ENCODE results near the gene ELOVL7. TPM values are rescaled to one million over a fixed set of nuclear protein-coding genes. Genes with fewer than 3 reads are reported as not detected.
"Not testable (repeated sequence)": the region's sequence is repeated elsewhere in the genome, so short reads cannot be mapped to it uniquely, and the experiment has no call there.

The ELOVL7 gene
- total RNA-seq, 2 donors from 2014 or later: 25.4 to 31.5 TPM

- TF ChIP-seq, protein P1, sequence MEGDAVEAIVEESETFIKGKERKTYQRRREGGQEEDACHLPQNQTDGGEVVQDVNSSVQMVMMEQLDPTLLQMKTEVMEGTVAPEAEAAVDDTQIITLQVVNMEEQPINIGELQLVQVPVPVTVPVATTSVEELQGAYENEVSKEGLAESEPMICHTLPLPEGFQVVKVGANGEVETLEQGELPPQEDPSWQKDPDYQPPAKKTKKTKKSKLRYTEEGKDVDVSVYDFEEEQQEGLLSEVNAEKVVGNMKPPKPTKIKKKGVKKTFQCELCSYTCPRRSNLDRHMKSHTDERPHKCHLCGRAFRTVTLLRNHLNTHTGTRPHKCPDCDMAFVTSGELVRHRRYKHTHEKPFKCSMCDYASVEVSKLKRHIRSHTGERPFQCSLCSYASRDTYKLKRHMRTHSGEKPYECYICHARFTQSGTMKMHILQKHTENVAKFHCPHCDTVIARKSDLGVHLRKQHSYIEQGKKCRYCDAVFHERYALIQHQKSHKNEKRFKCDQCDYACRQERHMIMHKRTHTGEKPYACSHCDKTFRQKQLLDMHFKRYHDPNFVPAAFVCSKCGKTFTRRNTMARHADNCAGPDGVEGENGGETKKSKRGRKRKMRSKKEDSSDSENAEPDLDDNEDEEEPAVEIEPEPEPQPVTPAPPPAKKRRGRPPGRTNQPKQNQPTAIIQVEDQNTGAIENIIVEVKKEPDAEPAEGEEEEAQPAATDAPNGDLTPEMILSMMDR (IDR thresholded peaks at IDR 0.05): no peak
- Histone ChIP-seq H3K4me1 (no peaks in the 10 kb centered on the region), H3K36me3 (no peaks in the 10 kb centered on the region), H3K4me3 (no peak overlapping the region), H3K9ac (ENCODE audit: low read depth in 2 of 2, low read length in 2 of 2) (no peak overlapping the region), H3K9me3 (no peaks in the 10 kb centered on the region), H3K27ac (no peak overlapping the region), H3K27me3 (no peaks in the 10 kb centered on the region)
- no peak for DNase-seq
- intact Hi-C loops (cut with DNase I): no loop called here
Observed at GRCh38 chr5:60724126-60724525, 119.9 kb downstream of the ELOVL7 start.

DNA sequence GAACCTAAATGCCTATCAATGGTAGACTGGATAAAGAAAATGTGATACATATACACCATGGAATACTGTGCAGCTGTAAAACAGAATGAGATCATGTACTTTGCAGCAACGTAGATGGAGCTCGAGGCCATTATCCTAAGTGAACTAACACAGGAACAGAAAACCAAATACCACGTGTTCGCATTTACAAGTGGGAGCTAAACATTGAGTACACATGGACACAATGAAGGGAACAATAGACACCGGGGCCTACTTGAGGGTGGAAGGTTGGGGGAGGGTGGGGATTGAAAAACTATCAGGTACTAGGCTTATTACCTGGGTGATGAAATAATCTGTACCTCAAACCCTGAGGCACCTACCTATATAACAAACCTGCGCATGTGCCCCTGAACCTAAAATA is 121.7 kb downstream of the ELOVL7 start:
- Histone ChIP-seq H3K27ac (no peak overlapping the region), H3K4me1 (no peaks in the 10 kb centered on the region), H3K27me3 (no peaks in the 10 kb centered on the region), H3K36me3 (no peaks in the 10 kb centered on the region), H3K9ac (ENCODE audit: low read depth in 2 of 2, low read length in 2 of 2) (no peak overlapping the region), H3K9me3 (no peaks in the 10 kb centered on the region), H3K4me3 (no peak overlapping the region)
- intact Hi-C loops (cut with DNase I): no loop called here
- TF ChIP-seq, protein P1 (IDR thresholded peaks at IDR 0.05): no peak
- DNase-seq: no peak

GRCh38 chr5:60719329-60719728 is 124.7 kb downstream of the ELOVL7 start:
- intact Hi-C loops (cut with DNase I): no loop called here
- TF ChIP-seq, protein P1 (IDR thresholded peaks at IDR 0.05): no peak
- Histone ChIP-seq H3K4me1 (no peaks in the 10 kb centered on the region), H3K9me3 (no peaks in the 10 kb centered on the region), H3K9ac (ENCODE audit: low read depth in 2 of 2, low read length in 2 of 2) (no peak overlapping the region), H3K4me3 (no peak overlapping the region), H3K27me3 (no peaks in the 10 kb centered on the region), H3K27ac (no peak overlapping the region), H3K36me3 (no peaks in the 10 kb centered on the region)
- no peak for DNase-seq

DNA sequence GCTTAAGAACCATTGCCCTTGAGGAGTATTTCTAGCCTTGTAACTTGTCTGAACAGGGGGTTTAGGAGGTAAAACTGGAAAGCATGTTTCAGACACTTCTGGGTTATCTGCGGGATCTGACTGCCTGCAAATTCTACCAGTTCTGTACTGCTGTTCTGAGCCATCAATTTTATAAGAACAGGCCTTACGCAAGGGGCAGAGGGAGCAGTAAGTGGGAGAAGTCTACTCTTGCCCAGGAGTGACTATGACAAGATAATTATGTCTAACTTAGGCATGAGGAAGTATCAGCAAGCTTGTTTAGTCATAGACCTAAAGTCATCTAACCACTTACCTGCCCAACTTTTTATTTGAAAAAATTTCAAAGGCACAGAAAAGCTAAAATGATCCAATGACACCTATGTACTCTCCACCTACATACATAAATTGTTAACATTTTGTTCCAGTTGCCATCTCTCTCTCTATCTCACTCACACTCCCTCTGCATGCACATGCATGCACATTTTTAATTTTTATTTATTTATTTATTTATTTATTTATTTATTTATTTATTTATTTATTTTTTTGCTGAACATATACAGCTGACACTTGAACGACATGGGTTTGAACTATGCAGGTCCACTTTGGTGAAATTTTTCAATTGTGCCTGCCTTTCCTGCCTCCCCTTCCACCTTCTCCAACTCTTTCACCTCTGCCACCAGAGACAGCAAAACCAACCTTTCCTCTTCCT is 125.7 kb downstream of the ELOVL7 start:
- Histone ChIP-seq H3K4me1 (no peaks in the 10 kb centered on the region), H3K27me3 (no peaks in the 10 kb centered on the region), H3K36me3 (no peaks in the 10 kb centered on the region), H3K4me3 (no peak overlapping the region), H3K9ac (ENCODE audit: low read depth in 2 of 2, low read length in 2 of 2) (no peak overlapping the region), H3K9me3 (no peaks in the 10 kb centered on the region), H3K27ac (no peak overlapping the region)
- TF ChIP-seq, protein P1 (IDR thresholded peaks at IDR 0.05): no peak
- DNase-seq: no peak
- intact Hi-C loops (cut with DNase I): no loop called here

DNA sequence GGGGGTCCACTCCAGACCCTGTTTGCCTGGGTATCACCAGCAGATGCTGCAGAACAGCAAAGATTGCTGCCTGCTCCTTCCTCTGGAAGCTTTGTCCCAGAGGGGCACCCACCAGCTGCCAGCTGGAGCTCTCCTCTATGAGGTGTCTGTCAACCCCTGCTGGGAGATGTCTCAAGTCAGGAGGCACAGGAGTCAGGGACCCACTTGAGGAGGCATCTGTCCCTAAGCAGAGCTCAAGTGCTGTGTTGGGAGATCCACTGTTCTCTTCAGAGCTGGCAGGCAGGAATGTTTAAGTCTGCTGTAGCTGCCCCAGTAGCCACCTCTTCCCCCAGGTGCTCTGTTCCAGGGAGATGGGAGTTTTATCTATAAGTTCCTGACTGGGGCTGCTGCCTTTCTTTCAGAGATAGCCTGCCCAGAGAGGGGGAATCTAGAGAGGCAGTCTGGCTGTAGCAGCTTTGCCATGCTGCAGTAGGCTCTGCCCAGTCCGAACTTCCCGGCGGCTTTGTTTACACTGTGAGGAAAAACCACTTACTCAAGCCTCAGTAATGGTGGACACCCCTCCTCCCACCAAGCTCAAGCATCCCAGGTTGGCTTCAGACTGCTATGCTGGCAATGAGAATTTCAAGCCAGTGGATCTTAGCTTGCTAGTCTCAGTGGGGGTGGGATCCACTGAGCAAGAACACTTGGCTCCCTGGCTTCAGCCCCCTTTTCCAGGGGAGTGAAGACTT is 128.7 kb downstream of the ELOVL7 start:
- not testable (repeated sequence) for H3K27me3 ChIP-seq

DNA sequence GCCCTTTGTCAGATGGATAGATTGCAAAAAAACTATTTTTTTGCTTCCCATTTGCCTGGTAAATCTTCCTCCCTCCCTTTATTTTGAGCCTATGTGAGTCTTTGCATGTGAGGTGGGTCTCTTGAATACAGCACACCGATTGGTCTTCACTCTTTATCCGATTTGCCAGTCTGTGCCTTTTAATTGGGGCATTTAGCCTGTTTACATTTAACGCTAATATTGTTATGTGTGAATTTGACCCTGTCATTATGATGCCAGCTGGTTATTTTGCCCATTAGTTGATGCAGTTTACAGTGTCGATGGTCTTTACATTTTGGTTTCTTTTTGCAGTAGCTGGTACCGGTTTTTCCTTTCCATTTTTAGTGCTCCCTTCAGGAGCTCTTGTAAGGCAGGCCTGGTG is 131.1 kb downstream of the ELOVL7 start:
- no peak overlapping the region for H3K4me3 ChIP-seq
- H3K4me1 ChIP-seq: no peaks in the 10 kb centered on the region
- no peak overlapping the region for H3K9ac ChIP-seq (ENCODE audit: low read depth in 2 of 2, low read length in 2 of 2)
- H3K27ac ChIP-seq: no peak overlapping the region
- no peaks in the 10 kb centered on the region for H3K27me3 ChIP-seq
- H3K36me3 ChIP-seq: no peaks in the 10 kb centered on the region
- DNase-seq: no peak
- H3K9me3 ChIP-seq: no peaks in the 10 kb centered on the region
- TF ChIP-seq, protein P1 (IDR thresholded peaks at IDR 0.05): no peak
- intact Hi-C loops (cut with DNase I): no loop called here

More for the DNA sequence above, 128.7 kb downstream of the ELOVL7 start:
- H3K4me1 ChIP-seq; intact Hi-C loops (cut with DNase I); H3K27ac ChIP-seq; H3K4me3 ChIP-seq; H3K36me3 ChIP-seq; H3K9me3 ChIP-seq; H3K9ac ChIP-seq (ENCODE audit: low read depth in 2 of 2, low read length in 2 of 2); DNase-seq: not testable (repeated sequence)

DNA sequence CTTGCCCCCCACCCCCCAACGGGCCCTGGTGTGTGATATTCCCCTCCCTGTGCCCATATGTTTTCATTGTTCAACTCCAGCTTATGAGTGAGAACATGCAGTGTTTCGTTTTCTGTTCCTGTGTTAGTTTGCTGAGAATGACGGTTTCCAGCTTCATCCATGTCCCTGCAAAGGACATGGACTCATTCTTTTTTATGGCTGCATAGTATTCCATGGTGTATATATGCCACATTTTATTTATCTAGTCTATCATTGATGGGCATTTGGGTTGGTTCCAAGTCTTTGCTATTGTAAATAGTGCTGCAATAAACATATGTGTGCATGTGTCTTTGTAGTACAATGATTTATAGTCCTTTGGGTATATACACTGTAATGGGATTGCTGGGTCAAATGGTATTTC is 132.2 kb downstream of the ELOVL7 start:
- not testable (repeated sequence) for H3K27me3 ChIP-seq; H3K9ac ChIP-seq (ENCODE audit: low read depth in 2 of 2, low read length in 2 of 2)

More for the DNA sequence above, 132.2 kb downstream of the ELOVL7 start:
- H3K36me3 ChIP-seq; H3K27ac ChIP-seq; H3K4me3 ChIP-seq; DNase-seq; H3K4me1 ChIP-seq; H3K9me3 ChIP-seq; intact Hi-C loops (cut with DNase I): not testable (repeated sequence)

Data from colonic mucosa (tissue), 4 donors.